Neural progenitor cell (in vitro differentiated cells): Measurements from ENCODE around the gene PHF20.

ENCODE experiments used
- EZH2 ChIP-seq: fragments of 200-600 bp; sonication (generic); IDR thresholded peaks from 2 replicates; pipeline ENCODE4 v1.6.1; 2017; ENCODE audit warnings: antibody characterized with exemption, mild to moderate bottlenecking, moderate library complexity
- TF ChIP-seq, protein P1 (sequence below): fragments of 200-600 bp; sonication (generic); IDR thresholded peaks from 2 replicates; pipeline ENCODE4 v1.5.1; 2017; ENCODE audit warnings: antibody characterized with exemption, mild to moderate bottlenecking

DNA sequence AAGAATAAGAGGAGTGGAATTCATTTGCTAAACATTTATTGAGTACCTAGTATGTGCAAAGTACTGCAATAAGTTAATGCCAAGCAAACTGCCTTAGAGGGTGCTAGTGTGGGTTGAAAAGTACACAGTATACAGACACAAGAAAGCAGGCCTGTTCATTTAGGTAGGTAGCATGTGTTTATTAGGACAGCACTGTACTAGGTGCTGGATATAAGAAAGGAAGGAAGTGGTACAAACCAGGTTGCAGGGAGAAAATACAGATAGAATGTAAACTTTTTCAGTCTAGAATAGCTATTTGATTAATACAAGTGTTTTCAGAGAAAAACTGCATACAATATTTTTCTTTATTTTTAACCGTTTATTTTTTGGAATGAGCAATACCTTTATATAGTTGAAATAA is 68.1 kb downstream of the PHF20 start:
- TF ChIP-seq, protein P1, sequence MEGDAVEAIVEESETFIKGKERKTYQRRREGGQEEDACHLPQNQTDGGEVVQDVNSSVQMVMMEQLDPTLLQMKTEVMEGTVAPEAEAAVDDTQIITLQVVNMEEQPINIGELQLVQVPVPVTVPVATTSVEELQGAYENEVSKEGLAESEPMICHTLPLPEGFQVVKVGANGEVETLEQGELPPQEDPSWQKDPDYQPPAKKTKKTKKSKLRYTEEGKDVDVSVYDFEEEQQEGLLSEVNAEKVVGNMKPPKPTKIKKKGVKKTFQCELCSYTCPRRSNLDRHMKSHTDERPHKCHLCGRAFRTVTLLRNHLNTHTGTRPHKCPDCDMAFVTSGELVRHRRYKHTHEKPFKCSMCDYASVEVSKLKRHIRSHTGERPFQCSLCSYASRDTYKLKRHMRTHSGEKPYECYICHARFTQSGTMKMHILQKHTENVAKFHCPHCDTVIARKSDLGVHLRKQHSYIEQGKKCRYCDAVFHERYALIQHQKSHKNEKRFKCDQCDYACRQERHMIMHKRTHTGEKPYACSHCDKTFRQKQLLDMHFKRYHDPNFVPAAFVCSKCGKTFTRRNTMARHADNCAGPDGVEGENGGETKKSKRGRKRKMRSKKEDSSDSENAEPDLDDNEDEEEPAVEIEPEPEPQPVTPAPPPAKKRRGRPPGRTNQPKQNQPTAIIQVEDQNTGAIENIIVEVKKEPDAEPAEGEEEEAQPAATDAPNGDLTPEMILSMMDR = no peak
- no peak for TF ChIP-seq EZH2
